HG02763 (cell line): ENCODE results near the gene CHI3L2.

Source experiments
- ATAC-seq: cut with Tn5 transposase; IDR thresholded peaks from one replicate; pipeline ENCODE4 v1.9.1; 2021; ENCODE audit warnings: mild to moderate bottlenecking, moderate library complexity; ENCODE audit not compliant: unreplicated experiment

Gene CHI3L2, protein sequence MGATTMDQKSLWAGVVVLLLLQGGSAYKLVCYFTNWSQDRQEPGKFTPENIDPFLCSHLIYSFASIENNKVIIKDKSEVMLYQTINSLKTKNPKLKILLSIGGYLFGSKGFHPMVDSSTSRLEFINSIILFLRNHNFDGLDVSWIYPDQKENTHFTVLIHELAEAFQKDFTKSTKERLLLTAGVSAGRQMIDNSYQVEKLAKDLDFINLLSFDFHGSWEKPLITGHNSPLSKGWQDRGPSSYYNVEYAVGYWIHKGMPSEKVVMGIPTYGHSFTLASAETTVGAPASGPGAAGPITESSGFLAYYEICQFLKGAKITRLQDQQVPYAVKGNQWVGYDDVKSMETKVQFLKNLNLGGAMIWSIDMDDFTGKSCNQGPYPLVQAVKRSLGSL

DNA sequence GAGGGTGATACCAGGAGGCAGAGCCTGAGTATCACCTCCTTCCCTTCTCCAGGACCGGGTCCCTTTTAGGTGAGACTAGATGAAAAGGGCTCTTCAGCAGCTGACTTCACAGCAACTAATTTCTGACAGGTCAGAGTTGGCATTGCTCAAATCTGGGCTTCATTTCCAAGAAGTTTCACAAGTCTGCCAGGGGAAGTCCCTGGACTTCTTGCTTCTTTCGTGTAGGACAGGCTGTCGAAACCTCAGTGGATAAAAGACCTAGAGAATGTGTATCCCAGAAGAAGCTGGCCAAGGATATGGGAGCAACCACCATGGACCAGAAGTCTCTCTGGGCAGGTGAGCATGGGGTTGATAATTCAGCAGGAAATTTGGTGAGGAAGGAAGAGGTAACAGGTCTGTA, at the start of gene CHI3L2:
TSS of gene CHI3L2 (plus strand) at position 280 of the 400 bp plus-strand sequence. CDS start at position 297, 17 bp downstream.
- no peak for ATAC-seq

DNA sequence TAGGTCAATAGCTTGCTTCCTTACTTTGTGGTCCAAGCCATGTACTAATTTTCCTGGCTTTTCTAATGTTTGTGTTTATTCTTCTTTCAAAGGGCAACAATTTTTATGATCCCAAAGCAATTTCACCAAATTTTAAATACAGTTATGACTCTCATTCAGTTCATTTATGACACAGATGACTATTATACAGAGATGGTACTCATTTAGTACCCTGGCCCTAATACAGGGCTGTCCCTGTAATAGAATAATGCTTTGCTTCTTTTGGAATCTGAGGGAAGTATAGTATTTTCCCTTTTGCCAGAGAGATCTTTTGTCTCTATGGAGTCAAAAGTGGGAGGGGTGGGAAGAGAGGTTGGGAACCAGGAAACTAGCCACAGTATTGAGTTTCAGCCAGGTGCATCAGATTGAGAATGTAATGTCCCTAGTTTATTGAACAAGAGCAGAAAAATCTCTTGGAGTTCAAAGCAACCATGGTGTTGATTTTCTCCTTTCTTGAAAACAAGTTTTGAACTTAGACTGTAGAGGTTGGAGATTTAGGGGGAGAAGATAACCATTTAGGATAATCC, 47.5 kb upstream of the CHI3L2 start:
- ATAC-seq: no peak

DNA sequence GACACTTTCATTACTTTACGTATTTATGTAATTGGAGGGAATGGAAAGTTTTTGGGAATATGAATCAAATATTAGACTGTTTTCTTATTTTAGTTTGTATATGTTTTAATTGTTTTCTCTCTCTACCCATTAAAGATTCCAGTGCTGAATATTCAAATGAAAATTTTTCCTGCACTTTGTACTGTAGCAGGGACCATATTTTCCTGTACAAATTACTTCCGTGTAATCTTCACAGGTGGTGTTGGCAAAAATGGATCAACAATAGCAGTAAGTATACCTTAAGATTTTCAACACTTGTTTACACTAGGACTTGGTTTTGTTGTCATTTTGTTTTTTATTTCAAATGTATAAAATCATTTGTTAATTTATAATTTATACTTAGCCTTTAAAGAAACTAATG, 45.5 kb upstream of the CHI3L2 start:
- no peak for ATAC-seq

DNA sequence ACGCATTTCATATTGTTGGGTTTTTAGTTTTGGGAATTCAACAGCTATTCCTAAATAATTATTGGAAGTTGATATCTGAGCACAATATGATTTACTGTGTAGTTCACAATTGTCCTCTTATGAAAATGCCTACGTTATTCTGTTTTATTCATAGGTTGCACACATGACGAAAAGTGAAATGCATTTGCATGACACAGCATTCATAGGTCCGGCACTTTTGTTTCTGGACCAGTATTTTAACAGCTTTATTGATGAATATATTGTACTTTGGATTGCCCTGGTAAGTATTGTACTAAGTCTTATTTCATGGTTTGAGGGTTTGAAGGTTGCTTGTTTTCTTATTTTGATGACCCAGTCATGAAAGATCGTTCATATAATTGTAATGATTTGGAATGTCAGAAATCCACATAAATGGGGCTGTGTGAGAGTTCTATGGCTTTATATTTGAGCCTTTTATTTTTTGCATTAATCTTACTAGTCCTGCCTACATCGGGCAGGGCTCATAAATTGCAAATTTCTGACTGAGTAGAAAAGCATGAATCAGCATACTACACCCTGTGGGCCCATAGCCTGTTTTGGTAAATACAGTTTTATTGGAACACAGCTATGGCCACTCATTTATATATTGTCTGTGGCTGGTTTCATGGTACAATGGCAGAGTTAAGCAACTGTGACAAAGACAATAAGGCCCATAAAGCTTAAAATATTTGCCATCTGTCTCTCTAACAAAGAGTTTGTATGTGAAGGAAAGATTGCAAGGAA, 44.0 kb upstream of the CHI3L2 start:
- no peak for ATAC-seq

DNA sequence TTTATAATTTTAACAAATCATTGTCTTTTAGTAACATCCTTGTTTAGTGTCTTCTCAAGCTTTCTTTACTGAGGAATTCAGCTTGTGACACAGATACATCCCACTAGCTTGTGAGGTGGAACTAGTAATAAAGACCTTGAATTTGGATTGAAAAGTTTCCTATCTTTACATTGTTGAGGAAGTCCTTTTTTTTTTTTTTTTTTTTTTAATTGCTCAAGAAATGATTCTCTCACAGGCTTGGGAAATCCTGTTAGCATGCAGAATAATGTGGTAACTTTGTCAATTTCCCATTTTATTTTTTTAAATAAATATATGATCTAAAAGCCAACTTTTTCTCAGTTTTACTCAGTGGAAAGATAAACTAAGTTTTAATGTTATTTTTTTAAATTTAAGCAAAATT, 42.9 kb upstream of the CHI3L2 start:
- ATAC-seq: no peak

DNA sequence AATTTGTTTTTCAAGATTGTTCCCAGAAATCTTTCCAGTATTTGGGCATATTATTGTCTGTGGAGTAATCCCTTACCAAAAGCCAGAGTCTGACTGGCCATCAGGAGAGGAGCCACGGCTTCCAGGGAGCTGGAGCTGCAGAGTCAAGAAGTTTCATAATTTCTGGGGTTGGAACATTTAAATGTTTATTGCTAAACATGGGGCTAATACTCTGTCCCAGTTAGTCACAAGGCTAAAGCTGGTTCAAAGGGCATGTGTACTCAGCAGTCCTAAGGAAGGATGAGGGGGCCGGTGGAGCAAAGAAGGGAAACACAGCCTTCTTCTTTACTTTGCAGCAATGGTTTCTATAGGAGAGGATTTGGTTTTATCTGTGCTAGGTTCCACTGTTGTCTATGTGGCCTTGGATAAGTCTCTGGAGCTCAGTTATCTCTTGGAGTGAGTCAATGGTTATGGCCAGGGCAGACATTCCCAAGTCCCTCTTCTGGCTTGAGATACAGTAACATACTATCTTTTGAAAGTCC, 36.5 kb upstream of the CHI3L2 start:
- ATAC-seq: no peak

DNA sequence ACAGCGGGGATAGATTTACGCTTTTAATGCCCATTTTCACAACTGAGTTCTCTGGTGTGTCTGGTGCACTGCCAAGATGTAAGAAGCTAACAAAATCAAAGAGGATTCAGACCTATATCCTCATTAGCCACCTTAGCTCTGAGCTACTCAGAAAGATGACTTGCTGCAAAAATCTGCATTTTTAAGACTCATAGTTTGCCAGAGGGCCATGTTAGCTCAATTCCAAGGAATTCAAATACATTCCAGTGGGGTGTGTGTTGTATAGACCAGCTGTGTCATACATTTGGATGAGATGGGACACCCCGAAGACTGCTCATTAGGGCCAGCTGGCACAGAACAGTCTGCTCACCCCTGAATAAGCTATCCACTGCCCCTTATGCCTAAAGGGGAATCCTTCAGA, 36.0 kb upstream of the CHI3L2 start:
- no peak for ATAC-seq

DNA sequence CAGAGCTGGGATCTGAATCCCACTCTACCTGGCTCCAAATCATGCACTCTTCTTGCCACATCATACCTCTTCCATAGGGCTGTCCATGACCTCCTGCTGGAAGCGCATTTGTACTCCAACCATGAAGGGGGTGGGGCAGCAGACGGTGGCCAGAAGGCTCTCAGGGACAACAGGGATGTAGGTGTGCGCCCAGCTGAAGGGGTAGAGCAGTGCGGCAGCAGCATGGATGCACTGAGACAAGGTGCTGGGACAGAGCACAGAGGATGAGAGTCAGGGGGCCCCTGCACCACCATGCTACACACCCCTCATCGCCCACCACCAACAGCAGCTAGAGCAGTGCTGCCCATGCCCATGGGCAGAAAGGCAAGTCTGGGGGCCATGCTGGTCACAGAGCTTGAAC, 35.4 kb upstream of the CHI3L2 start:
- ATAC-seq: no peak

DNA sequence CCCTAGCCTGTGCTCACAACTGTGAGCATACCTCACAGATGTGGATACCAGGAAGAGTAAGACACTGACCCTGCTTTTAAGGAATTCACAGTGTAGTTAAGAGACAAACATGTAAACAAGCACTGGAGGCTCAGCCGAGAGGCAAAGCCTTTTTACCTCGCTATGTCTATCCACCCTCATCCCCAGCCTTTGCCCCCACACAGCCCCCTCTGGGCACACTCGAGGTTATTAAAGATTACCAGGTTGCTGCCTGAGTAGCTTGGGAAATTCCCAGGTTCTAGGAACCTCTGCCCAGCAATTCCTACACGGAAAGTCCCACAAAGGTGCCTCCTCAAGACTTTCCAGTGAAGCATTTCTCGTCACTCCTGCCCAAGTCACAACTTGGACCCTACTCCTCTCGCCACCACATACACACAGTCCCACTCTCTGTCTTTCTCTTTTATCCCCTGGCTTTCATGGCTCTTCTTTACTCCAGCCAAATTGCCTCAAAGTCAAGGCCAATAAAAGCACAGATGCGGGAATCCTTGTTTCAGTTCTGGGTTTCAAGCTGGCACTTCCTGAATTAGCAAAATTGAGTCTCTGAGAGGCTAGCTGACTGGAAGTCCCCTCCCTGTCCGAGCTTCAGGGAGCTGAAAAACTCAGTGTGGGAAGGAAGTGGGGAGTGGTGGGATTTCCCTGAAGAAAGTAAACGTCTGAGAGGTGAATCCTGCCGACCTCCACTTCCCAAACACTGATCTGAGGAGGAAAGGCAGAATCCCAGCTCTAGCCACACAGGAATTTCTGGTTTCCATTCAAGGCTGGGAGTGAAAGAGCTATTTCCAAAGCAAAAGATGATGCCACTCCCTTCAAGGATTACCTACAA, 34.6 kb upstream of the CHI3L2 start:
- no peak for ATAC-seq

DNA sequence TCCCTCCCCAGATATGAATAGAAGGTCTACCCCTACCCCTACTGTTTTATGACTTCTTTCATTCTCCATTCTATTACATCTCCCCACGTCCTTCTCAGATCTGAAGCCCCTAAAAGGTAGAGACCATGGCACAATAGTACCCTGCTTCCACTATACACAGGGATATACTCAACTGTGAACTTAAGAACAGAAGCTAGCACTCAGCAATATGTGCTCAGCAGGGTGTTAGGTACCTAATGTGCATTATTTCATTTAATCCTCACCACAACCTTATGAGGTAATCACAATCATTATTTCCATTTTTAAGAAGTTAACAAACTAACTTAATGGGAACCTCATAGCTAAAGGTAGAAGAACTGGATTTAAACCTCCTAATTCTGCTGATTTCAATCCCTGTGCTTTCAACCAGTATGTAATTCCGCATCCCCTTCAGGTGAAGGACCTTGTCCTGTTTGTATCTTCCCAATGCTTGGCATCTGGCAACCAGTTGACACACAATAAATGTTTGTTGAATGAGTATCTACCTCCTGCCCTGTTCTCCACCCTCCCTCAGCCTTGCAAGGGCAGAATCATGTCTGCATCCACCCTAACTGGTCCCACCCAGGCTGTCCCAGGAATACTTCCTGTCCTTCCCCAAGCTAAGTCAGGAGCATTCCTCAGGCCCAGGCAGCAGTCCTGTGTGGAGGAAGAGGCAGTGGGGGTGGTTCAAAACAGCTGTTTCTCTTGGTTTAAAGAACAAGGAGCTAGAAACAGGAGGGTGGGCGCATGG, 33.6 kb upstream of the CHI3L2 start:
- no peak for ATAC-seq

DNA sequence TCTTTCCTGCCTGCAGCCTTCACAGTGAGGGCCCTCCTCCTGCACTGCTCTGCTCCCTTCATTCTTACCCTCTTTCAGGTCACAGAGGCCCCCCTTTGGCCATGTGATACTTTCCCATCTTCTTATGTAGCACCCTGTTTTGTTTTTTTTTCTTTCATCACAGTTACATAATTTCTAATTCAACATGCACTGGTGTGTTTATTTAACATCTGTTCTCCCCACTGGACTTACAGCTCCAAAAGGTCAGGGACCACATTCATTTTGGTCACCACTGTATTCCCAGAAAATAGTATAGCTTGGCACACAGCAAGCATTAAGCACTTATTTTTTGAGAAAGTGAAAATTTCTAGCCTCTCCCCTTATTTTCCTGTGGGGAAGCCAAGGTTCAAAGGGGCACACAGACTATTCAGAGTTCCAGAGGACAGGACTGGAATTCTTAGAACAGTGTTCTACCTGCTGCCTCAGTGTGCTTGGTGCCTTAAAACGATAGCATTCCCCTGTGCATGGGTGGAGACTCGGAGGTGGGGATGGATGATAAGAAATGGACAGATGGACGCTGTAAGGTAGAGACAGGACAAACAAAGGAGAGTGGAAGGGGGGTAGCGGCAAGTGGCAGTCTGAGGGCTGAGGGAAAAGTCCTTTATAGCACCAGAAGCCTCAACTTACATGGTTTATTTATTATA, 32.4 kb upstream of the CHI3L2 start:
- ATAC-seq: no peak

DNA sequence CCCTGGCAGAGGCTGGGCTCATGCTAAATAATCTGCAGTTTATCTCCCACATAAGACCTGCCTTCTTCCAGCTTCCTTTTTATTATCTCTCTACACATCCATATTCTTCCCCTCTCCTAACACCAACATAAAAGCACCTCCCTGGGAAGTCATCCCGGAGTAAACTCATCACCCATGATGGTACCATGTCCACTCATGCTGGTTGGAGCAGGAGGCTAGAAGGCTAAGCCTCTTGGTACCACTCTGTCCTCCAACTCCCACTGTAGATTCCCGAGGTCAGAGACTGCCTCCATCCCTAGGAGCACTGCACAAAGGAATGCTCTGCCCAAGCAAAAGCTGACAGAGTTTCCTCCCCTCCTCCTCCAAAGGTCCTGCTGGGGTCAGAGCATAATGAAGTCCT, 31.3 kb upstream of the CHI3L2 start:
- no peak for ATAC-seq

DNA sequence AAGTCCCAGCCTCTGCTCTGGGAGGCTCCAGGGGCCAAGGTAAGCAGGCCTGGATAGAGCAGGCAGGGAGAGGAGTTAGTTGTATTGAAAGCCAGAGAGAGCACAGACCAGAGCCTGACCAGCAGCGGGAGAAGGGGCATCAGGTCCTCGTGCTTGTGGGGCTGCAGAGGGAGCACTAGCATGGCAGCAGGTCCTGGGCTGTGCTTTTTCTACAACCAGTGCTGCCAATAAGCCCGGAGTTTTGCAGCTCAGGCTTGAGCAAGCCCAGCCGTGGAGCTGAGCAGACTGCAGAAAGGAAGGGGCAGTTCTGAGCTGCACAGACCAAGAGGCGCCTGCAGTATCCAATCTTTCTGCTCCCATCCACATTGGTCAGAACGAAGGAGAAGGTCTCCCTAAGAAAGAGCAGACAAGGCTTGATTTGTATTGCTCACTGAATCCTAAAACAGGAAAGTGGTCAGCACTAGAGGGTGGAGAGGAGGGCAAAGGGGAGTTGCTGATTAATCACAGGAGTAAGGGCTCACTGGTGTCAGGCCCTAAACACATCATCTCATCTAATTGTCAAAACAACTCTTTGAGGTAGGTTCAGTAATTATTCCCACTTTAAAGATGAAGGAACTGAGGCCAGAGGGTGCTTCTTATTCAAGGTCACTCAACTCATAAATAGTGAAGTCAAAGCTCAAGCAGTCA, 29.8 kb upstream of the CHI3L2 start:
- ATAC-seq: no peak

DNA sequence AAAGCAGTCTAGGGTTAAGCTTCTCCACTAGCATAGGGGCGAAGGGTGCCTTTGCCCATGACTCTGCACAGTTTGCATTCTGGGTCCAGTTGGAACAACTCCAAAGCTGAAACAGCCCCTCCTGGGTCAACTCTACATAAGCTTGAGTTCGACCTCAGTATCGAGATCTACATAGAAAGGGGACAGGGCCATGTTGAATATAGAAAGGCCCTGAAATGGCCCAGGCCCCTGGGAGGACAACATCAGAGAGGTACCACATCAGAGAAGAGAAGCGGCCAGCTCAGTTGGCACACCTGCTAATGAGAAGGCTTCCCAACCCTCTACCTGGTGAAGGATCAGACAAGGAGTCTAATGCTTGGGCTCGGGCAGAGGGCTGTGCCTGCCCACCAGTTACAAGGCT, 28.7 kb upstream of the CHI3L2 start:
- no peak for ATAC-seq

DNA sequence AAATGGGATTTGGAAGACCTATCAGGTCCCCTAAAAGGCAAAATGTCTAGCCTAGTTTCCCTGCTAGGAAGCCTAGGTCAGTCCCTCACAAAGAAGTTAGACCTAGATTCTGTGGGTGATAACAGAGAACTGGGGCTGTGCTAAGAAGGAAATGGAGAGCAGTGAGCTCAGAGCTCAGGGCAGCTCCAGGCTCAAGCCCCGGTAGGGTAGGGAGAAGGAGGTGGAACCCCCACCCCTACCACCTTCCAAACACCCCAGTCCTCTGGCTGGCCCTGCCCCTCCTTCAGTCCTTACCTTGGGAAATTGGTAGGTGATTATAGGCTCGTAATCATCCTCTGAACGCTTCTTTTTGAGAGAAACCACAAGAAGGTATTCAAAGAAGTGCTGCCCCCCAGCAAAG, 28.2 kb upstream of the CHI3L2 start:
- ATAC-seq: no peak

DNA sequence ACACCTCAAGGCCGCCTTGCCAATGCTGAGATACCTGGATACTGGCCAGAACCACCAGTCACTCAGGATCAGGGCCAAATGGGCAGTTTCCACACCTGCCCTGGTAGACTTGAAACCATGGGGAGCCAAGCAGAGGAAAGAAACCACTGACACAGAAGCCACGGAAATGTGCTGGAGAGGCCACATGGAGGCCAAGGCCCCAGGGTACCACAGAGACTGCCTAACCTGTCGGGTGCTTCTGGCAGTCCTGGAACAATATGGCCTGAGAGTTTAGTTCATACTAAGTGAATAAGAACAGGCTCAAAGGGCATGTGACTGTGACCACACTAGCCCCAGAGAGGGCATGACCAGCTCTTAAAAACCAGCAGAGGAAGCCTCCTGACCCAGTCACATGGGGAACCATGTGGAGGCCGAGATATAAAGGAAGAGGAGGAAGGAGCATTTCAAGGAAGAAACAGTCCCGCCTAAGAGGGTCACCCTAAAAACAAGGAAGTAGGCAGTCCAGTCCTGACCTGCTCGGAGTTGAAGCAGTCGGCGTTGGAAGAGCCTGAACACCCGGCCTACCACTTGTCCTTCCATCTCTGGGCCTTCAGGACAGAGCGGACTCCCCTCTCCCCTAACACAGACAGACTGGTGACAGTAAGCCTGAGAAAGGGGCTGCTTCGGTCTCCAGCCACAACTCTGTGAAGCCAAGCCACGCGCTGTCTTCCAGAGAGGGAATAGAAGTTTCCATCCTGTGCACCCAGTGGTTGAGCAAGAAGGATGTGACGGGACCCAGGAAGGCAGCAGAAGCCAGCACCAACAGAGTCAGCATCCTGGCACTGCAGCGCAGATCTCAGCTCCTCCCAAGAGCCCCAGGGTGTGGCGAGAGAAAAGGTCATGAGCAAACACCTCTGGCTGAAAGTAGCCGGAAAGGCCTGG, 27.4 kb upstream of the CHI3L2 start, which contains the start of gene DENND2D:
TSS of gene DENND2D (minus strand) at position 766 of the 921 bp plus-strand sequence. CDS start at position 579, 187 bp downstream.
- ATAC-seq: no peak

DNA sequence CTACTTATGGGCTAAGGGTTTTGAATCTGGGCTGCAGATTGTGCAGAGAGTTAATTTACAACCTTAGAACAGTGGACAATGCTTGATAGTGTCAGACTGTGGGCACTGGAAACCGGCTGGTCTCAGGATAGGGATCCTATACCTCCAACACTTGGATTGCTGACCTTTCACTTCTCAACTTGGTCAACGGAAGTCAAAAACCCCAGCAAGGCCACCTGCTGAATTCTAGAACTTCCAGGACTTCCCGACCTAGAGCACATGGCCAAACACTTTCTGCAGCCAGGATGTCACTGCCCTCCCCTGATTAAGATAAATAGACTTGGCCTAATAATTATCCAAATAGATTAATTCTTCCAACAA, 26.7 kb upstream of the CHI3L2 start:
- ATAC-seq: no peak
